SU-DHL-6 (cell line): ENCODE measurements around the gene KCNK4.

Experiments used
- H2AFZ ChIP-seq: fragments of 200-600 bp; sonication (generic); 2 replicates; pipeline ENCODE4 v1.6.1; 2014; ENCODE audit warnings: low read depth, mild to moderate bottlenecking, moderate library complexity, mixed read lengths, antibody characterized with exemption, low read length; ENCODE audit not compliant: severe bottlenecking
- H3F3A ChIP-seq: fragments of 200-600 bp; shearing (Covaris generic); 2 replicates; pipeline ENCODE4 v1.6.0; 2016; ENCODE audit warnings: antibody characterized with exemption, mild to moderate bottlenecking; ENCODE audit not compliant: insufficient read depth
- H3K27ac ChIP-seq: fragments of 200-600 bp; sonication (generic); 2 replicates; pipeline ENCODE4 v1.5.1; 2016; ENCODE audit warnings: low read depth, mild to moderate bottlenecking, low read length, moderate library complexity, mixed read lengths
- H3K27me3 ChIP-seq: fragments of 200-600 bp; sonication (generic), shearing (Covaris generic); 2 replicates; pipeline ENCODE4 v1.6.0; 2014; ENCODE audit warnings: mild to moderate bottlenecking, low read length
- H3K36me3 ChIP-seq: fragments of 200-600 bp; sonication (generic); 2 replicates; pipeline ENCODE4 v1.6.1; 2014; ENCODE audit warnings: mild to moderate bottlenecking, low read length, mixed read lengths
- H3K4me2 ChIP-seq: fragments of 300-600, 200-600 bp; shearing (Covaris generic), sonication (generic); 2 replicates; pipeline ENCODE4 v1.6.0; 2014; ENCODE audit warnings: low read length, low read depth, mild to moderate bottlenecking; ENCODE audit not compliant: poor library complexity, severe bottlenecking
- H3K4me3 ChIP-seq: fragments of 200-600 bp; sonication (generic); 2 replicates; pipeline ENCODE4 v1.5.1; 2014; ENCODE audit warnings: antibody characterized with exemption, low read length, mild to moderate bottlenecking, mixed read lengths; ENCODE audit not compliant: insufficient read depth, poor library complexity, severe bottlenecking
- H3K79me2 ChIP-seq: fragments of 200-600 bp; sonication (generic); 2 replicates; pipeline ENCODE4 v1.6.1; 2014; ENCODE audit warnings: mild to moderate bottlenecking, low read length, moderate library complexity; ENCODE audit not compliant: insufficient read depth
- H3K9ac ChIP-seq: fragments of 200-600 bp; sonication (generic); 2 replicates; pipeline ENCODE4 v1.7.0; 2014; ENCODE audit warnings: mild to moderate bottlenecking, low read length
- H3K9me2 ChIP-seq: fragments of 200-600 bp; sonication (generic); replicated peaks from 2 replicates; pipeline ENCODE4 v1.6.1; 2014; ENCODE audit warnings: low read length; ENCODE audit not compliant: insufficient read depth
- H3K9me3 ChIP-seq: fragments of 200-600 bp; sonication (generic); 2 replicates; pipeline ENCODE4 v1.6.1; 2014; ENCODE audit warnings: low read length, mixed read lengths; ENCODE audit not compliant: insufficient read depth
- H4K20me1 ChIP-seq: fragments of 200-600 bp; sonication (generic); 2 replicates; pipeline ENCODE4 v1.6.1; 2014; ENCODE audit warnings: low read depth, mild to moderate bottlenecking, antibody characterized with exemption, low read length, moderate library complexity, mixed read lengths
- EZH2phosphoT487 ChIP-seq: fragments of 200-600 bp; sonication (generic), shearing (Covaris generic); conservative IDR thresholded peaks from 2 replicates; pipeline ENCODE4 v1.6.1; 2018; ENCODE audit warnings: mild to moderate bottlenecking, antibody characterized with exemption, low read length, moderate library complexity, mixed read lengths
- TF ChIP-seq, protein P1 (sequence below): fragments of 200-600 bp; sonication (generic); IDR thresholded peaks from one replicate; pipeline ENCODE4 v1.5.1; 2017; ENCODE audit warnings: antibody characterized with exemption, mild to moderate bottlenecking, low read length, moderate library complexity; ENCODE audit not compliant: insufficient read depth, poor library complexity, severe bottlenecking

KCNK4 gene

DNA sequence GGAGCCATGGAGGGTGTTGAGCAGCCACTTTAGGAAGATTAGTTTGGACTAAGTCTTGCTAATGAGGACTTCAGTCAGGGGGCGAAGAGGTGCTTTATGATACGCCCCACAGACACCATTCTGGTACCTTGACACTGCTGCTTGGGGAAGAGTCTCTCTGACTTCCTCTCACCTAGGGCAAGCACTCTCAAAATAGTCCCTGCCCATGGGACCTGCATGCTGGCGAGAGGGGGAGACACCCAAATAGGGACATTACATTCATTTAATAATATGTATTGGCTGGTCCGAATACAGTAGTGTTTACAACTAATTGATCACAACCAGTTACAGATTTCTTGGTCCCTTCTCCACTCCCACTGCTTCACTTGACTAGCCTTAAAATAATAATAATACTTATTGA, 4.7 kb downstream of the KCNK4 start:
- no peak overlapping the region for H2AFZ ChIP-seq
- H3K4me2 ChIP-seq: no peak overlapping the region
- TF ChIP-seq, protein P1, sequence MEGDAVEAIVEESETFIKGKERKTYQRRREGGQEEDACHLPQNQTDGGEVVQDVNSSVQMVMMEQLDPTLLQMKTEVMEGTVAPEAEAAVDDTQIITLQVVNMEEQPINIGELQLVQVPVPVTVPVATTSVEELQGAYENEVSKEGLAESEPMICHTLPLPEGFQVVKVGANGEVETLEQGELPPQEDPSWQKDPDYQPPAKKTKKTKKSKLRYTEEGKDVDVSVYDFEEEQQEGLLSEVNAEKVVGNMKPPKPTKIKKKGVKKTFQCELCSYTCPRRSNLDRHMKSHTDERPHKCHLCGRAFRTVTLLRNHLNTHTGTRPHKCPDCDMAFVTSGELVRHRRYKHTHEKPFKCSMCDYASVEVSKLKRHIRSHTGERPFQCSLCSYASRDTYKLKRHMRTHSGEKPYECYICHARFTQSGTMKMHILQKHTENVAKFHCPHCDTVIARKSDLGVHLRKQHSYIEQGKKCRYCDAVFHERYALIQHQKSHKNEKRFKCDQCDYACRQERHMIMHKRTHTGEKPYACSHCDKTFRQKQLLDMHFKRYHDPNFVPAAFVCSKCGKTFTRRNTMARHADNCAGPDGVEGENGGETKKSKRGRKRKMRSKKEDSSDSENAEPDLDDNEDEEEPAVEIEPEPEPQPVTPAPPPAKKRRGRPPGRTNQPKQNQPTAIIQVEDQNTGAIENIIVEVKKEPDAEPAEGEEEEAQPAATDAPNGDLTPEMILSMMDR: no peak
- TF ChIP-seq EZH2phosphoT487: no peak
- no peak overlapping the region for H3K27ac ChIP-seq
- no peaks in the 10 kb centered on the region for H3F3A ChIP-seq
- no peaks in the 10 kb centered on the region for H3K36me3 ChIP-seq
- no peaks in the 10 kb centered on the region for H3K9me2 ChIP-seq
- H3K79me2 ChIP-seq: no peaks in the 10 kb centered on the region
- H4K20me1 ChIP-seq: no peaks in the 10 kb centered on the region
- H3K27me3 ChIP-seq: no peaks in the 10 kb centered on the region
- H3K4me3 ChIP-seq: no peak overlapping the region
- H3K9ac ChIP-seq: no peak overlapping the region
- no peaks in the 10 kb centered on the region for H3K9me3 ChIP-seq

DNA sequence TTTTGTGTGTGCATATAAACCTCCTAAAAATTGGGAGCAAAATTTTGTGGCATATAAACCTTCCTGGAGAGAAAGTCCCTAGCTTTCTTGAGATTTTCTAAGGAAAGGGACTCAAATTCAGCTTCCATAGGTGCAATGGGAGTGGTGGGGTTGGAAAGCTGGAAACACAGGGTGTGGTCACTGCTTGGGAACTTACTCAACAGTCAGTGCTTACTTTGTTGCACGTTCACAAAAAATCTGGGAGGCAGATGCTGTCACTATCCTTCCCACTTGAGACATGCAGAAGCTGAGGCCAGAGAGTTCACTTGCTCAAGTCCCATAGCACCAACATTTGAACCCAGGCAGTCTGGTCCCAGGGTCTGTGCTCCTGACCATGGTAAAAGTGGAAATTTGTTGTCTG, 5.1 kb downstream of the KCNK4 start:
- Histone ChIP-seq H3K9ac (no peak overlapping the region), H3K27me3 (no peaks in the 10 kb centered on the region), H3K4me2 (no peak overlapping the region), H3F3A (no peaks in the 10 kb centered on the region), H3K27ac (no peak overlapping the region), H3K36me3 (no peaks in the 10 kb centered on the region), H2AFZ (no peak overlapping the region), H3K4me3 (no peak overlapping the region), H3K79me2 (no peaks in the 10 kb centered on the region), H3K9me3 (no peaks in the 10 kb centered on the region), H3K9me2 (no peaks in the 10 kb centered on the region), H4K20me1 (no peaks in the 10 kb centered on the region)
- TF ChIP-seq, protein P1: no peak
- no peak for TF ChIP-seq EZH2phosphoT487

DNA sequence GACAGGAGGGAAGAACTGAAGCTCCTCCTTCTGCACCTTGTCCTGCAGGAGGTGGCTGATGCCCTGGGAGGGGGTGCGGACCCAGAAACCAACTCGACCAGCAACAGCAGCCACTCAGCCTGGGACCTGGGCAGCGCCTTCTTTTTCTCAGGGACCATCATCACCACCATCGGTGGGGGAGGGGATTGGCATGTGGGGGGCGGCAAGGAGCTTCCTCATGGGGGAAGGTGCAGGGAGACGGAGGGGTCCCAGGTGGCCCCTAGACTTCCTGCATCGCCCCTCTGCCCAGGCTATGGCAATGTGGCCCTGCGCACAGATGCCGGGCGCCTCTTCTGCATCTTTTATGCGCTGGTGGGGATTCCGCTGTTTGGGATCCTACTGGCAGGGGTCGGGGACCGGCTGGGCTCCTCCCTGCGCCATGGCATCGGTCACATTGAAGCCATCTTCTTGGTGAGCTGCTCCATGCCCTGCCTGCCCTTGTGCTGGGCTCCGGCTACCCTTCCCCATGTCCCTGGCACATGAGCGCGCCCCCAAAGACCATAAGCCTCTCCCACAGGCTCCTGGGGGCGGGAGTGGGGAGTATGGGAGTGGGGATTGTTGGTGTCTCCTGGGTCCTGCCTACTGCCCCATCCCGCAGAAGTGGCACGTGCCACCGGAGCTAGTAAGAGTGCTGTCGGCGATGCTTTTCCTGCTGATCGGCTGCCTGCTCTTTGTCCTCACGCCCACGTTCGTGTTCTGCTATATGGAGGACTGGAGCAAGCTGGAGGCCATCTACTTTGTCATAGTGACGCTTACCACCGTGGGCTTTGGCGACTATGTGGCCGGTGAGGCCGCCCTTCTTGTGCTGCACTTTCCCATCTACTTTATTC, 6.0 kb downstream of the KCNK4 start:
- H3K79me2 ChIP-seq: no peaks in the 10 kb centered on the region
- no peak for TF ChIP-seq EZH2phosphoT487
- TF ChIP-seq, protein P1: no peak
- no peak overlapping the region for H2AFZ ChIP-seq
- no peaks in the 10 kb centered on the region for H4K20me1 ChIP-seq
- no peak overlapping the region for H3K4me3 ChIP-seq
- H3K27me3 ChIP-seq: no peaks in the 10 kb centered on the region
- H3K9me3 ChIP-seq: no peaks in the 10 kb centered on the region
- no peak overlapping the region for H3K4me2 ChIP-seq
- H3F3A ChIP-seq: no peaks in the 10 kb centered on the region
- H3K9me2 ChIP-seq: no peaks in the 10 kb centered on the region
- H3K27ac ChIP-seq: no peak overlapping the region
- H3K36me3 ChIP-seq: no peaks in the 10 kb centered on the region
- no peak overlapping the region for H3K9ac ChIP-seq
